DOHH2 (cell line): ENCODE measurements around the gene IL19.

ENCODE experiments used
- CTCF ChIP-seq: fragments of 200-600 bp; sonication (generic); IDR thresholded peaks from one replicate; pipeline ENCODE4 v1.5.1; 2014; ENCODE audit warnings: antibody characterized with exemption, mild to moderate bottlenecking, low read depth, low read length; ENCODE audit not compliant: poor library complexity, severe bottlenecking
- EZH2phosphoT487 ChIP-seq: fragments of 200-600 bp; sonication (generic); IDR thresholded peaks from 2 replicates; pipeline ENCODE4 v1.6.1; 2017; ENCODE audit warnings: borderline replicate concordance, mild to moderate bottlenecking, antibody characterized with exemption, low read length, moderate library complexity, mixed read lengths

DNA sequence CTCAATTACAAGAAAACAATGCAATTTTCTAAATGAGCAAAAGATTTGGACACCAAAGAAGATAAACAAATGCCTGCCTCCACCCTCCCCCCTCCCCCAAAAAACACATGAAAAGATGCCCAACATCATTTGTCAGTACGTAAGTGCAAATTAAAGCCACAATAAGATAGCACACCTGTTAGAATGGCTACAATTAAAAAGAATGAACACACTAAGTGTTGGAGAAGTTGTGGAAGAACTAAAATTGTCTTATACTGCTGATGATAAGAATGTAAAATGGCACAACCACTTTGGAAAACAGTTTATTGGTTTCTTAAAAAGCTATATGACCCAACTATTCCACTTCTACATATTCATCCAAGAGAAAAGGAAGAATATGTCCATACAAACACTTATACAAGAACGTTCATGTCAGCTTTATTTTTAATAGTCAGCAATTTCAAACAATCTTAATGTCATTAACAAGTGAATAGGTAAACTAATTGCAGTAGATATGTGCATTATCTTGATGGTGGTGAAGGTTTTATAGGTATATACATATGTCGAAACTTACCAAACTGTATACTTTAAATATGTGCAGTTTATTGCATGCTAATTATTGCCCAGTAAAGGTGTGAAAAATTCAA, 105.3 kb downstream of the IL19 start:
- no peak for TF ChIP-seq CTCF
- no peak for TF ChIP-seq EZH2phosphoT487
